Ovary (tissue), 9 donors: ENCODE results near the gene TSSC4. TPM values are rescaled to one million over a fixed set of nuclear protein-coding genes. Genes with fewer than 3 reads are reported as not detected.

Source experiments
- DNase-seq, 5 donors: peaks; one replicate each; pipeline ENCODE4 v3.0.0-alpha.2; 2019 to 2020
- H3K27ac ChIP-seq, 2 donors: fragments of 200-600 bp; one replicate each; pipeline versions ENCODE4 v1.5.1 to v1.8.0; 2019 to 2022
- H3K27me3 ChIP-seq: fragments of 200-600 bp; one replicate; pipeline ENCODE4 v1.8.0; 2022
- H3K36me3 ChIP-seq: fragments of 200-600 bp; sonication (generic); one replicate; pipeline ENCODE4 v1.5.1; 2019
- H3K4me1 ChIP-seq: one replicate; pipeline ENCODE4 v1.8.1; 2013; ENCODE audit warnings: mild to moderate bottlenecking, moderate library complexity; ENCODE audit not compliant: insufficient read depth
- H3K4me3 ChIP-seq: fragments of 200-600 bp; sonication (generic); one replicate; pipeline ENCODE4 v1.5.1; 2017
- H3K9me3 ChIP-seq, 2 donors: fragments of 200-600 bp in 1 of 2; sonication (generic) in 1 of 2; one replicate each; pipeline versions ENCODE4 v1.5.1 to v1.8.1; 2013 to 2019; ENCODE audit warnings: mild to moderate bottlenecking in 1 of 2, moderate library complexity in 1 of 2
- CTCF ChIP-seq, 3 donors: fragments of 450-650 bp in 2 of 3; fragments of 200-600 bp in 1 of 3; IDR thresholded peaks; one replicate each; pipeline versions ENCODE4 v1.5.1 to v1.8.0; 2016 to 2022; ENCODE audit warnings: antibody characterized with exemption in 3 of 3, mild to moderate bottlenecking in 1 of 3
- EP300 ChIP-seq: sonication (generic); formaldehyde crosslinking; IDR thresholded peaks from one replicate; pipeline ENCODE4 v1.6.1; 2017; ENCODE audit warnings: antibody characterized with exemption
- POLR2A ChIP-seq: fragments of 450-650 bp; IDR thresholded peaks from one replicate; pipeline ENCODE4 v1.6.1; 2017; ENCODE audit warnings: antibody characterized with exemption, mild to moderate bottlenecking, moderate library complexity
- WGBS, 3 donors: extraction: QIAGEN DNeasy Blood & Tissue Kit in 1 of 3; methylation state at CpG; one replicate each; pipeline versions ENCODE4 v1.1.5 to v1.1.7; 2013 to 2017; 5-methylcytosine and 5-hydroxymethylcytosine counted together
- intact Hi-C, 4 donors: fragments of 100-400 bp; cut with DNase I; formaldehyde crosslinking; loops; one replicate each; pipeline versions ENCODE4 v1.11.0 to v1.15.1; 2022 to 2023
- polyA plus RNA-seq, 2 donors: library from polyadenylated mRNA; stranded (reverse); fragments of 200-250 nt in 1 of 2; fragments of 350-450 nt in 1 of 2; fragmentation: Illumina TruSeq in 1 of 2; extraction: RNeasy Lipid Tissue Mini Kit (QIAGEN cat#74804) in 1 of 2; gene quantifications; one replicate each; pipeline ENCODE4 v1.2.3, GENCODE V29; 2013 to 2014
- total RNA-seq, 7 donors: library from RNA; depleted of rRNA in 2 of 7; stranded (reverse); fragments of >200 nt in 2 of 7; fragmentation: NEBNext Ultra II Directional in 3 of 7; extraction: Animal tissue kit (Norgen Biotek cat#: 25700) in 3 of 7; gene quantifications; one replicate each; pipeline versions ENCODE4 v1.1.0 to v1.2.4, GENCODE V29; 2016 to 2023
- donor health status: DM: no; HTN: no; CAD: no; lungs with moderate emphysema.
- donor health status: DM: no; HTN: no; CAD: no.
- donor health status: Bipolar disorder and iron deficiency.
- donor health status: DM: yes; HTN: yes; CAD: no.
- donor health status: DM: no; HTN: no; CAD: no.
- donor health status: DM: yes; HTN: yes; CAD: no.

The TSSC4 gene
- total and polyA plus RNA-seq, 9 donors = 1.3 to 73.4 (median 41.7) TPM

- H3K4me1 ChIP-seq = no peaks in the 10 kb centered on the region
- H3K27me3 ChIP-seq = no peaks in the 10 kb centered on the region
- no peaks in the 10 kb centered on the region for H3K36me3 ChIP-seq
- WGBS, 3 donors = 81 to 87% (median 86%) methylated on average over 14 of the region's 14 CpGs
- no peak for TF ChIP-seq POLR2A
- TF ChIP-seq EP300 = no peak
- DNase-seq = no peak
- intact Hi-C loops = loop anchor here in 2 of 4 donors (10.0 kb wide), 2 partner anchors 98 to 468 kb away; no protein-coding TSS in a partner anchor
- H3K27ac ChIP-seq = no peak overlapping the region
- no peak overlapping the region for H3K4me3 ChIP-seq
- H3K9me3 ChIP-seq = no peaks in the 10 kb centered on the region
These were observed 26.4 kb downstream of the TSSC4 start for GRCh38 chr11:2426826-2427521.

GRCh38 chr11:2427721-2428321 is 27.3 kb downstream of the TSSC4 start:
- Histone ChIP-seq H3K4me1 (no peaks in the 10 kb centered on the region), H3K9me3 (no peaks in the 10 kb centered on the region), H3K27ac (no peak overlapping the region), H3K27me3 (no peaks in the 10 kb centered on the region), H3K36me3 (no peaks in the 10 kb centered on the region), H3K4me3 (no peak overlapping the region)
- DNase-seq = no peak
- TF ChIP-seq EP300 = no peak
- TF ChIP-seq POLR2A = no peak
- no peak for TF ChIP-seq CTCF (IDR thresholded peaks at IDR 0.05)
- intact Hi-C loops = loop anchor here in 2 of 4 donors (10.0 kb wide), 2 partner anchors 97 to 467 kb away; no protein-coding TSS in a partner anchor
- 72 to 78% (median 78%) methylated on average over 9 to 12 of the region's 12 CpGs for WGBS, 3 donors

- WGBS, 3 donors = 52 to 67% (median 62%) methylated on average over 8 of the region's 8 CpGs
- Histone ChIP-seq H3K27me3 (no peaks in the 10 kb centered on the region), H3K36me3 (no peaks in the 10 kb centered on the region), H3K4me1 (no peaks in the 10 kb centered on the region), H3K27ac (no peak overlapping the region), H3K9me3 (no peaks in the 10 kb centered on the region), H3K4me3 (no peak overlapping the region)
- intact Hi-C loops = loop anchor here in 2 of 4 donors (10.0 kb wide), 2 partner anchors 96 to 466 kb away; no protein-coding TSS in a partner anchor
- peak in 2 of 5 donors; percentile 56 to 63 for DNase-seq
- no peak for TF ChIP-seq POLR2A
- TF ChIP-seq CTCF (IDR thresholded peaks at IDR 0.05) = peak in 1 of 3 donors; percentile 25
These were observed 27.8 kb downstream of the TSSC4 start for GRCh38 chr11:2428322-2428795.

GRCh38 chr11:2431395-2431794 is 30.8 kb downstream of the TSSC4 start:
- TF ChIP-seq CTCF (IDR thresholded peaks at IDR 0.05) = no peak
- no peak for TF ChIP-seq EP300
- no peak for TF ChIP-seq POLR2A
- Histone ChIP-seq H3K27ac (no peak overlapping the region), H3K4me3 (no peak overlapping the region), H3K27me3 (no peaks in the 10 kb centered on the region), H3K9me3 (no peaks in the 10 kb centered on the region), H3K36me3 (no peaks in the 10 kb centered on the region), H3K4me1 (no peaks in the 10 kb centered on the region)
- 73 to 87% (median 79%) methylated on average over 1 of the region's 1 CpG for WGBS, 3 donors
- intact Hi-C loops = no loop called here
- no peak for DNase-seq

- Histone ChIP-seq H3K36me3 (no peaks in the 10 kb centered on the region), H3K27ac (no peak overlapping the region), H3K4me3 (no peak overlapping the region), H3K27me3 (no peaks in the 10 kb centered on the region), H3K4me1 (no peaks in the 10 kb centered on the region), H3K9me3 (no peaks in the 10 kb centered on the region)
- TF ChIP-seq EP300 (no peak), CTCF (IDR thresholded peaks at IDR 0.05) (no peak), POLR2A (no peak)
- DNase-seq = no peak
- intact Hi-C loops = no loop called here
- 66 to 74% (median 72%) methylated on average over 10 to 15 of the region's 15 CpGs for WGBS, 3 donors
These were observed 31.6 kb downstream of the TSSC4 start for GRCh38 chr11:2432171-2432621.
